Measurements from ENCODE around the gene SLC26A1.

SLC26A1 gene

GRCh38 chr4:963276-964225 lies 29.7 kb downstream of the SLC26A1 start:
- DNase-seq, result no peak

- no peak for DNase-seq
These were observed 30.7 kb downstream of the SLC26A1 start for GRCh38 chr4:962231-963208.

GRCh38 chr4:961351-962230 lies 31.6 kb downstream of the SLC26A1 start:
- no peak for DNase-seq

- no peak for DNase-seq
These were observed 32.4 kb downstream of the SLC26A1 start for GRCh38 chr4:960636-961350.

- no peak for DNase-seq
These were observed 33.0 kb downstream of the SLC26A1 start for GRCh38 chr4:960140-960635.

GRCh38 chr4:959338-960139 lies 33.7 kb downstream of the SLC26A1 start:
- DNase-seq, result no peak

- no peak for DNase-seq
These were observed 34.4 kb downstream of the SLC26A1 start for GRCh38 chr4:958696-959337.

- DNase-seq, result no peak
These were observed 34.9 kb downstream of the SLC26A1 start for GRCh38 chr4:958314-958665.

- DNase-seq, result no peak
These were observed 35.5 kb downstream of the SLC26A1 start for GRCh38 chr4:957581-958313.

- DNase-seq, result no peak
These were observed 36.0 kb downstream of the SLC26A1 start for GRCh38 chr4:957231-957580.

GRCh38 chr4:956531-957230 lies 36.5 kb downstream of the SLC26A1 start:
- no peak for DNase-seq

- no peak for DNase-seq
These were observed 37.2 kb downstream of the SLC26A1 start for GRCh38 chr4:955931-956381.

GRCh38 chr4:955161-955921 lies 37.9 kb downstream of the SLC26A1 start:
- DNase-seq, result no peak

GRCh38 chr4:954211-955020 lies 38.8 kb downstream of the SLC26A1 start:
- no peak for DNase-seq

- DNase-seq, result no peak
These were observed 39.7 kb downstream of the SLC26A1 start for GRCh38 chr4:953574-953915.

- no peak for DNase-seq
These were observed 40.2 kb downstream of the SLC26A1 start for GRCh38 chr4:952881-953573.

Data from activated CD4-positive, alpha-beta T cell treated with anti-CD3 and anti-CD28 coated beads, Interleukin-2, amount 50 U/mL, for 48 hours (primary cell).